Measurements from ENCODE around the gene TCF25.

Gene TCF25

DNA sequence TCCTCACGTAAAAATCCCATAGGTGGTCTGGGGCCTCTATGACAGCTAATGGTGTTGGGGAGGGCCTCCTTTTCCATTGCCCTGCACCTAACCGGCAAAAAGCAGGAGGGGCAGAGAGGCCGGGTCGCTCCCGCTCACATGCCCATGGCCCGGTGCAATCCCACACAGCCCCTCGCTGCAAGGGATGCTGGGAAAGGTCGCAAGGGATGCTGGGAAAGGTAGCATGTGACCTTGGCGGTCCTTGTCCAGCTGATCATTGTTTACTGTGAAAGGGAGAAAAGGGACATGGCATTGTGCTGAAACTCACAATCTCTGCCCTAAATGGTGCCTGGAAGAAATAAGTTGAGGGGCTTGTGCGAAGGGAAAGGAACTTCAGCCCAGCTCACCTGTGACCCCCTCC is 85.2 kb downstream of the TCF25 start:
- H3K4me3 ChIP-seq (replicated peaks; ENCODE audit: low read depth, low read length) = no peak overlapping the region
- DNase-seq (ENCODE audit: extremely low read depth, low read depth) = no peak
- TF ChIP-seq CTCF (IDR thresholded peaks at IDR 0.05; ENCODE audit: low read depth, low read length, missing control alignments) = no peak

GRCh38 chr16:89960966-89961365 is 87.6 kb downstream of the TCF25 start:
- no peak overlapping the region for H3K4me3 ChIP-seq (replicated peaks; ENCODE audit: low read depth, low read length)
- no peak for TF ChIP-seq CTCF (IDR thresholded peaks at IDR 0.05; ENCODE audit: low read depth, low read length, missing control alignments)
- no peak for DNase-seq (ENCODE audit: extremely low read depth, low read depth)
